ENCODE measurements around the gene TELO2.

Gene TELO2

DNA sequence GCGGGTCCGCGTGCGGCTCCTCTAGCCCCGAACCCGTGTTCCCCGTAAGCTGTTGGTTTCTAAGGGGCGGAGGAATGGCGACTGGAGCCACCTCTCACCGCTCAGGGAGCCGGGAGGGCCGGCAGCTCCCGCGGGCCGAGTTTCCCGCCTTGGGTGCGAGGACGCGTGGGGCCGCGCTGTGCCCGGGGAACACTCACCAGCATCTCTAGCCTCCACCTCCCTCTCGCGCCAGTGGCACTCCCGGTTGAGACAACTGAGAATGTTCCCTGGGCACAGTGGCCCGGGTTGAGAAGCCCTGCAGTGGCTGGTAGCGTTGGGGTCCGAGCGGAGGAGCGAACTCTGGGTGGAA, 560 bp downstream of the TELO2 start:
- peak overlapping the region; percentile 77 for H3K4me3 ChIP-seq (ENCODE audit: low read depth, low read length)
- TF ChIP-seq, protein P1, sequence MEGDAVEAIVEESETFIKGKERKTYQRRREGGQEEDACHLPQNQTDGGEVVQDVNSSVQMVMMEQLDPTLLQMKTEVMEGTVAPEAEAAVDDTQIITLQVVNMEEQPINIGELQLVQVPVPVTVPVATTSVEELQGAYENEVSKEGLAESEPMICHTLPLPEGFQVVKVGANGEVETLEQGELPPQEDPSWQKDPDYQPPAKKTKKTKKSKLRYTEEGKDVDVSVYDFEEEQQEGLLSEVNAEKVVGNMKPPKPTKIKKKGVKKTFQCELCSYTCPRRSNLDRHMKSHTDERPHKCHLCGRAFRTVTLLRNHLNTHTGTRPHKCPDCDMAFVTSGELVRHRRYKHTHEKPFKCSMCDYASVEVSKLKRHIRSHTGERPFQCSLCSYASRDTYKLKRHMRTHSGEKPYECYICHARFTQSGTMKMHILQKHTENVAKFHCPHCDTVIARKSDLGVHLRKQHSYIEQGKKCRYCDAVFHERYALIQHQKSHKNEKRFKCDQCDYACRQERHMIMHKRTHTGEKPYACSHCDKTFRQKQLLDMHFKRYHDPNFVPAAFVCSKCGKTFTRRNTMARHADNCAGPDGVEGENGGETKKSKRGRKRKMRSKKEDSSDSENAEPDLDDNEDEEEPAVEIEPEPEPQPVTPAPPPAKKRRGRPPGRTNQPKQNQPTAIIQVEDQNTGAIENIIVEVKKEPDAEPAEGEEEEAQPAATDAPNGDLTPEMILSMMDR (IDR thresholded peaks at IDR 0.05; ENCODE audit: borderline replicate concordance, insufficient read depth, low read depth, low read length), result no peak

DNA sequence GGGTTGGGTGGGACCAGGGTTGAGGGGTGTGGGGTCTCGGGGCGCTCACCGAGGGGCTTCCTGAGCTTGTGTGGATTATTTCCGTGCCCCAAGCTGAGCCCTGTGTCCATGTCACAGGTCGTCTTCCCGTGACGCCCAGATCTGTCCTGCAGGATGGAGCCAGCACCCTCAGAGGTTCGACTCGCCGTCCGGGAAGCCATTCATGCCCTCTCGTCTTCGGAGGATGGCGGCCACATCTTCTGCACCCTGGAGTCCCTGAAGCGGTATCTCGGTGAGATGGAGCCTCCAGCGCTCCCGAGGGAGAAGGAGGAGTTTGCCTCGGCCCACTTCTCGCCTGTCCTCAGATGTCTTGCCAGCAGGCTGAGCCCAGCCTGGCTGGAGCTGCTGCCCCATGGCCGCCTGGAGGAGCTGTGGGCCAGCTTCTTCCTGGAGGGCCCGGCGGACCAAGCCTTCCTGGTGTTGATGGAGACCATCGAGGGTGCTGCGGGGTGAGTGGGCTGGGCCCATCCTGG, 1.0 kb downstream of the TELO2 start:
- TF ChIP-seq, protein P1 (IDR thresholded peaks at IDR 0.05; ENCODE audit: borderline replicate concordance, insufficient read depth, low read depth, low read length), result peak; percentile 24; the same call in 1 of the 2 replicates
- peak overlapping the region; percentile 77 for H3K4me3 ChIP-seq (ENCODE audit: low read depth, low read length)

GRCh38 chr16:1494711-1495110, 1.6 kb downstream of the TELO2 start:
- no peak overlapping the region for H3K4me3 ChIP-seq (ENCODE audit: low read depth, low read length)
- TF ChIP-seq, protein P1 (IDR thresholded peaks at IDR 0.05; ENCODE audit: borderline replicate concordance, insufficient read depth, low read depth, low read length), result no peak

GRCh38 chr16:1495211-1495888, 2.2 kb downstream of the TELO2 start:
- TF ChIP-seq, protein P1 (IDR thresholded peaks at IDR 0.05; ENCODE audit: borderline replicate concordance, insufficient read depth, low read depth, low read length), result no peak
- H3K4me3 ChIP-seq (ENCODE audit: low read depth, low read length), result no peak overlapping the region

GRCh38 chr16:1495889-1496262, 2.7 kb downstream of the TELO2 start:
- TF ChIP-seq, protein P1 (IDR thresholded peaks at IDR 0.05; ENCODE audit: borderline replicate concordance, insufficient read depth, low read depth, low read length), result no peak

DNA sequence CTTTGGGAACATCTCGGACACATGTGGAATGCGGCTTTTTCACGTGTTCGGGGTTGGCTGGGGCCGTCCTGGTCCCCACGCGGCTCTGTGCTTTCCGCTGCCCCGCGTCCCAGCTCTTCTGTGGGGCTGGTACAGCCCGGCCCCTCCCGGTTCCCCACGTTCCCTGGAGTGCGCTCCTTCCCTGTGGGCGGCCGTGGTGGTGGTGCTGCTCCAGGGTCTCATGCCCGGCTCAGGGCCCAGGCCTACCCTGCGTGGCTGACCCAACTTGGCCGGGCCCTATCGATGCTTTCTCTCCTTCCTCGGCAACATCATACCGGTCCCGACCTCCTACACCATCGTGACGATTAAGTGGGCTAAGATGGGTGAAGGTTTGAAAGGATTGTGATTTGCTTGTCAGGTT, 3.3 kb downstream of the TELO2 start:
- H3K4me3 ChIP-seq (ENCODE audit: low read depth, low read length), result no peak overlapping the region

More at GRCh38 chr16:1495889-1496262, 2.7 kb downstream of the TELO2 start:
- H3K4me3 ChIP-seq (ENCODE audit: low read depth, low read length), result no peak overlapping the region

More for the DNA sequence above, 3.3 kb downstream of the TELO2 start:
- TF ChIP-seq, protein P1 (IDR thresholded peaks at IDR 0.05; ENCODE audit: borderline replicate concordance, insufficient read depth, low read depth, low read length), result no peak

All from GM12875 (cell line).